ENCODE measurements around the gene POLR3H.

POLR3H gene

DNA sequence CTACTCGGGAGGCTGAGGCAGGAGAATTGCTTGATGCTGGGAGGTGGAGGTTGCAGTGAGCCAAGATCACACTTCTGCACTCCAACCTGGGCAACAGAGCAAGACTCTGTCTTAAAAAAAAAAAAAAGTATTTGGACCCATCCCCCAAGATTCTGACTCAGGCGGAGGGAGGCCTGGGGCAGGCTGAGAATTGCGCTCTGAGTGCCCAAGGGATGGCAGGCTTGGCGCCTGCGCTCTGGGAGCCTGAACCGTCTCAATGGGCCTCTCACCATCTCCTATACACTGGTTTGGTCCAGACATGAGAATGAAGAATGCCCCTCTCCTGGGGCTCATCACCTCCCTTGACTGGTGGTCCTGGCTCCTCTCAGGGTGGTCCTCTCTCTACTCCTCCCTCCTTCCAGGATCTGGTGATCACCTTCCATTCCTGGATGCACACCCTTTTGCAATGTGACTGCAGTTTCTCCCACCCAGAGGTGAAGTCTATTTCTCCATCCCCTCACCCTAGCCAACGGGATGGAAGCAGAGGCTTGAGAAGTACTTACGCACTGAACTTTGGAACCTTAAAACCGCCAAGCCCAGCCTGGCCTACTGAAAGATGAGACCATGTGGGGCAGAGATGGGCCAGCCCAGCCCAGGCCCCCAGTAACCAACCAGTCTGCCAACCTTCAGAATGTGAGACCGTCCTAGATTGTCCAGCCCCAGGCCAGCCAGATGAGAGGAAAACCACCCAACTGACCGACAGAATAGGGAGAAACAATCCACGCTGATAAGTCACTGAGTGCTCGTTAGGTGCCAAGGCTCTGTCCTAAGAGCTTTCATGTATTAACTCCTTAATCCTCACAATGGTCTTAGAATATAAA lies 4.9 kb downstream of the POLR3H start:
- no peak for DNase-seq (ENCODE audit: low read depth in 2 of 3, low spot score in 1 of 3)

- DNase-seq (ENCODE audit: low read depth in 2 of 3, low spot score in 1 of 3), result no peak
These were observed 5.7 kb downstream of the POLR3H start for GRCh38 chr22:41538583-41538982.

- no peak for DNase-seq (ENCODE audit: low read depth in 2 of 3, low spot score in 1 of 3)
These were observed 7.1 kb downstream of the POLR3H start for GRCh38 chr22:41537203-41537602.

- DNase-seq (ENCODE audit: low read depth in 2 of 3, low spot score in 1 of 3), result no peak
These were observed 9.0 kb downstream of the POLR3H start for GRCh38 chr22:41535244-41535643.

DNA sequence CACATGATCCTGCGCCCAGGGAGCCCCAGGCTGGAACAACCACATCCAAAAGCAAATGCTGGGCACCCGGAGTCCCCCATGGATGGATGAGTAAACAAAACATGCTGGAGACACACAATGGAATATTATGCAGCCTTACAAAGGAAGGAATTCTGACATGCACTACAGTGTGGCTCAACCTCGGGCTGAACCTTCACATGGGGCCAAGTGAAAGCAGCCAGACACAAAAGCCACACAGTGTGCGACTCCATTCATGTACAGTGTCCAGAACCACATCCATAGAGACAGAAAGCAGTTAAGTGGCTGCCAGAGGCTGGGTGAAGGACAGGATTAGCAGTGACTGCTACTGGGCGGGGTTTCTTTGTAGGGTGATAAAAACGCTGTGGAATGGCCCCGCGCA lies 10.1 kb downstream of the POLR3H start:
- no peak for DNase-seq (ENCODE audit: low read depth in 2 of 3, low spot score in 1 of 3)

DNA sequence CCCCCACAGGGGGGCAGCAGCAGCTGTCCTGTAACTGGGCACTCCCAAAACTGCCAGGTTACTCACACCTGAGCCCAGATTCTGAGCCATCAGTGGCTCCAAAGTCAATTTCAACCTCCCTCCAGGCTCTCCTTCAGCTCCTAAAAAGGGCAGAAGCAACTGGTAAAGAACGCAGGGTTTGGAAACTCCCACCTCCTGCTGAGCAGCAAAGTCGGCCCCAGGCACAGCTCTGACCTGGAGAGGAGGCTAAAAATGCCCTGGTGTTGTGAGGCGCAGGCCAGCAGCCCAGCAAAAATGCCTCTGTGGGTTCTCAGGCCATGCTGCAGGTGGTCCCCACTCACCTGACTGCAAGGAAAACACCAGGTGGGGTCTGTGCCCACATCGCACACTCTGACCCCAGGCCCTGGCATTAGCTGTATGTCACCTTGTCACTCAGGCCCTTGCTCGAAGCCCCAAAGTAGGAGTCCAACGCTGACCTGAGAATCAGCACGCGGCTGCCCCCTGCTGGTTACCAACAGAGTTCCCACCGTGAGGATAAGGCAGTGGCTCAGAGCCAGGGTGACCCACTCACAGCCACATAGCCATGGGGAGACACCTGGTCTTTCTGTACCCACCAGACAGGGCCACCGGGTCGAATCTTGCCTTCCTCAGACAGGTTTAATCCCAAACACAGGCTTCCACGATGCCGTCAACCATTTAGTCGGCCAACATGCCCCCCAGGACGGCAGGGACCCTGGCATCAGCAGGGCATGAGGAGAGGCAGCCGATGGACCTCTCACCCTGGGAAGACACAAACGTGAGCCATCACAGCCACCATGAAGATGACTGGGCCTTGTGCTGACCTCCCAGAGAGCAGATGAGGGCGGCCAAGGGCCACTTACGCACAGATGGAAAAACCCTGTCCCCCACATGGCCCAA lies 11.1 kb downstream of the POLR3H start:
- peak; percentile 50 to 66 (median 62) for DNase-seq (ENCODE audit: low read depth in 2 of 3, low spot score in 1 of 3)

DNA sequence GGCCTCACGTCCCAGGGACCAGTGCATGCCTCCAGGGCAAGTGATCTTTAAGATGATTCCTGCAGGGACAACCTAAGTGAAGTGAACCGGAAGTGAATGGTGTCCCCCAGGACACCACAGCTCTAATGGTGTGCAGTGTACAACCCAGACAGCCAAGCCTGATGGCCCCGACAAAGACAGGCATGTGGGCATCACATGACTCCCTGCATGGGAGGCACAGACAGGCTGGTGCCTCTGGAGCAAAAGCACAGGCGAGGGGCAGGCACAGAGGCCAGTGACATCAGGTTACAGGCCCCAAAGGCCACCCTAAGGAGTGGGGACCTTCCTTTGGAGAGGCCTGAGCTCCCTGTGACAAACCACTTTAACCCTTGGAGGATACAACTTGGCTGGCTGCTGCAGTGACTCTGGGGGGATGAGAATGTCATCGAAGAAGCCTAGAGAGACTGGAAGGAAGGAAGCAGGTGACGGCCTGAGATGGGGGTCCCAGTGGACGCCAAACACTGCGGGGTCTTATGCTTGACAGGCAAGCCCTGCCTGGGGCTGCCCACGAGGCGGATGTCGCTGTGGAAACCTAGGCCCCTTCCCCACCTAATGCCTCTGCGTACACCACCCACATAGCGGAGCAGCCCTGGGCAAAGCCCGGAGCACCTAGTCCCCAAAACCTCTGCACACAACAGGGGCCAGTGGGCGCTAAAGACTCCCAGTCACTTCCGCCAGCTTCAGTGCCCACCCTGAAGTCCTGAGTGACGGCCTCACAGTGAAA lies 12.4 kb downstream of the POLR3H start:
- no peak for DNase-seq (ENCODE audit: low read depth in 2 of 3, low spot score in 1 of 3)

GRCh38 chr22:41530890-41531714 lies 13.2 kb downstream of the POLR3H start:
- DNase-seq (ENCODE audit: low read depth in 2 of 3, low spot score in 1 of 3), result no peak

- DNase-seq (ENCODE audit: low read depth in 2 of 3, low spot score in 1 of 3), result no peak
These were observed 15.2 kb downstream of the POLR3H start for GRCh38 chr22:41528938-41529561.

DNA sequence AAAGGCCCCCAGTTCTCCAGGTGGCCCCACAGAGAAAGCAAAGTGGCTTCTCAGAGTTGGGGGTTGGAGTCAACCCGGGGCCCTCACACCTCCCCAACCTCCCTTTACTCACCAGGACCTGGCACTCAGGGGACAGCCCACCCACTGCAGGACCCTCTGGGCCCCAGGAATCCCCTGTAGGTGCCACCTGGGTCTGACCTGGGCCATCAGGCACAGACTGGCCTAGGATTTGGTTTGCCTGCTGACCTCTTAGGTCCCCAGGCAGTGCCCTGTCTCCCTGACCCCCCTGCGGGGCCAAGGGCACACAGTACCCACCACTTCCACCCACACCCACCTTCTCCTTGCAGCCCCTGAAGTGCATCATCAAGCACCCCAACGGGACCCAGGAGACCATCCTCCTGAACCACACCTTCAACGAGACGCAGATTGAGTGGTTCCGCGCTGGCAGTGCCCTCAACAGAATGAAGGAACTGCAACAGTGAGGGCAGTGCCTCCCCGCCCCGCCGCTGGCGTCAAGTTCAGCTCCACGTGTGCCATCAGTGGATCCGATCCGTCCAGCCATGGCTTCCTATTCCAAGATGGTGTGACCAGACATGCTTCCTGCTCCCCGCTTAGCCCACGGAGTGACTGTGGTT lies 16.0 kb downstream of the POLR3H start:
- DNase-seq (ENCODE audit: low read depth in 2 of 3, low spot score in 1 of 3), result no peak

- peak; percentile 33 to 62 (median 41) for DNase-seq (ENCODE audit: low read depth in 2 of 3, low spot score in 1 of 3)
These were observed 17.2 kb downstream of the POLR3H start for GRCh38 chr22:41526830-41527799.

- no peak for DNase-seq (ENCODE audit: low read depth in 2 of 3, low spot score in 1 of 3)
These were observed 17.9 kb downstream of the POLR3H start for GRCh38 chr22:41526226-41526829.

DNA sequence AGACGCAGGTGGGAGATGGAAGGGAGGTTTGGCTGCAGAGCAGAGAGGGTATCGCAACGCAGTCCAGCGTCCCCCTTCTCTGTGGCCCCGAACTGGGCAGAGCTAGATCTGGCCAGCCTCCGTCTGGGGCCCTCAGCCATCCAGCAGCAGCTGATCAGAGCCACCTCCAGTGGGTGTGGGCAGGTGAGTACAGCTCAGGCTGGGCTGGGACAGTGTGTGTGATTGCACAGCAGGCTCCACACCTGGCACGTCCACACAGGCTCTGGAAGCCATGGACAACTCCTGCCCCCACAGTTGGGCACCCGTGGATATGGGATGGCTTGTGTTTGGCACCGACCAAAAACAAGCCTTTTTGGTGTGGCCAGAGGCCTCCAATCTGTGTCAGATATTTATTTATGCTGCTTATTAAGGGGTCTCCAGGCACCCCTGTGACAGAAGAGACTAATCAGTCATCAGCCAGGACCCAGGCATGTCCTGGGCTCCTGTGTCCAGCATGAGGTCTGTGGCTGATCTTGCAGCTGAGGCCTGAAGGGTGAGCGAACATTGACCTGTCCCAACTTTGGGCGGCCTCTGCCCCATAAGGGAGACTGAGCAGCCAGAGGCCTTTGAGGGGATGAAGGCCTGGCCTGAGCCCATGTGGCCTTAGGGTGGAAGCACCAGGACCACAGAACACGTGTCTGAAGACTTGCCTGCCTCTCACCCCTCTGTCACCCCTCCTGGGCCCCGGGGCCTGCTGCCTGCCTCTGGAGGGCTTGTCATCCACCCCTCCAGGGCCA lies 18.6 kb downstream of the POLR3H start:
- no peak for DNase-seq (ENCODE audit: low read depth in 2 of 3, low spot score in 1 of 3)

- peak; percentile 28 to 36 (median 33) for DNase-seq (ENCODE audit: low read depth in 2 of 3, low spot score in 1 of 3)
These were observed 19.3 kb downstream of the POLR3H start for GRCh38 chr22:41524809-41525449.

GRCh38 chr22:41524251-41524661 lies 20.0 kb downstream of the POLR3H start:
- no peak for DNase-seq (ENCODE audit: low read depth in 2 of 3, low spot score in 1 of 3)

DNA sequence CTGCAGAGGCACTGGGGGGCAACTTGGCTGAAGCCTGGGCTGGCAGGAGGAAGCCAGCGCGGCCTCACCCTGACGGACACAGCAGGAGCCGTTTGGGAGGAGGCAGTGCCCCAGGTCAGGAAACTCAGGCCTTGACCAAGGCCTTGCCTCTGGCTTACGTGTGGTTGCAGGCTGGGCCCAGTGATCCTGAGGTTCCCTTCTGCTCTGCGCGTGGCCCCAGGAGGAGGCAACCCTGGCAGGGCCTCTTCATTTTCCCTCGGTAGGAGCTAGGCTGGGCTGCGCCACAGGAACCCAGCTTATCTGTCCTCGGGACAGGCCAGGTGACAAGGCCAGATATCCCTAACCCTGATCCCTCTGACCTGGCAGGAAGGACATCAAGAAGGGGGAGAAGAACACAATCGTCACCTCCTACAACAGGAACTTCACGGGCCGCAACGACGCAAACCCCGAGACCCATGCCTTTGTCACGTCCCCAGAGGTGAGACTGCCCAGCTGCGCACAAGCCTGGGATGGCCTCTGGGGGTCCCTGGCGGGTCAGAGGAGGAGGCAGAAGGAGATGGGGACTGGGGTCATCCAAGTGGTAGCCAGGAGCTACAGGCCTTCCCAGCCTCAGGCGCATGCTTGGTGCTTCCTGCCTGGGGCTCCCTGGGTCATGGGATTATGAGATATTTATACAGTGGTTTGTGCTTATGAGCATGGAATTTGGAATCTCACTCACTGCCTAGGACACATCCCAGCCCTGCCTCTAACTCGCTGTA lies 20.6 kb downstream of the POLR3H start:
- DNase-seq (ENCODE audit: low read depth in 2 of 3, low spot score in 1 of 3), result no peak

Measured in stimulated activated CD4-positive, alpha-beta T cell treated with anti-CD3 and anti-CD28 coated beads, Interleukin-12 subunit alpha, Interleukin-12 subunit beta, amount 100 ng/mL, for 48 hours (primary cell).